Measurements from ENCODE around the gene TFAP2B. TPM values are rescaled to one million over a fixed set of nuclear protein-coding genes. Genes with fewer than 3 reads are reported as not detected.

TFAP2B gene
- not detected for total RNA-seq

- DNase-seq (ENCODE audit: low spot score), result no peak
Observed at GRCh38 chr6:50818673-50819072, at the start of gene TFAP2B. TSS of gene TFAP2B (plus strand) at chr6:50818871. CDS start at chr6:50818892, 21 bp downstream.

- DNase-seq (ENCODE audit: low spot score), result no peak
Observed at GRCh38 chr6:50778696-50779095, 40.0 kb upstream of the TFAP2B start.

GRCh38 chr6:50780382-50780781 lies 38.3 kb upstream of the TFAP2B start:
- DNase-seq (ENCODE audit: low spot score), result no peak

- DNase-seq (ENCODE audit: low spot score), result no peak
Observed at GRCh38 chr6:50785921-50786320, 32.8 kb upstream of the TFAP2B start.

- DNase-seq (ENCODE audit: low spot score), result peak; percentile 19
Observed at GRCh38 chr6:50791900-50792508, 26.7 kb upstream of the TFAP2B start.

- DNase-seq (ENCODE audit: low spot score), result no peak
Observed at GRCh38 chr6:50792771-50793170, 25.9 kb upstream of the TFAP2B start.

GRCh38 chr6:50795574-50795973 lies 23.1 kb upstream of the TFAP2B start:
- DNase-seq (ENCODE audit: low spot score), result no peak

- no peak for DNase-seq (ENCODE audit: low spot score)
Observed at GRCh38 chr6:50804283-50804682, 14.4 kb upstream of the TFAP2B start.

GRCh38 chr6:50807035-50807434 lies 11.6 kb upstream of the TFAP2B start:
- no peak for DNase-seq (ENCODE audit: low spot score)

GRCh38 chr6:50815436-50816114 lies 3.1 kb upstream of the TFAP2B start:
- DNase-seq (ENCODE audit: low spot score), result no peak

- peak; percentile 72 for DNase-seq (ENCODE audit: low spot score)
Observed at GRCh38 chr6:50816115-50816675, 2.5 kb upstream of the TFAP2B start.

GRCh38 chr6:50816947-50817645 lies 1.6 kb upstream of the TFAP2B start:
- no peak for DNase-seq (ENCODE audit: low spot score)

- DNase-seq (ENCODE audit: low spot score), result no peak
Observed at GRCh38 chr6:50817646-50817950, 1.1 kb upstream of the TFAP2B start.

- no peak for DNase-seq (ENCODE audit: low spot score)
Observed at GRCh38 chr6:50818020-50818419, 651 bp upstream of the TFAP2B start.

GRCh38 chr6:50819466-50819903 lies 814 bp downstream of the TFAP2B start:
- DNase-seq (ENCODE audit: low spot score), result no peak

- no peak for DNase-seq (ENCODE audit: low spot score)
Observed at GRCh38 chr6:50819904-50820868, 1.5 kb downstream of the TFAP2B start.

GRCh38 chr6:50820869-50821264 lies 2.2 kb downstream of the TFAP2B start:
- DNase-seq (ENCODE audit: low spot score), result no peak

- no peak for DNase-seq (ENCODE audit: low spot score)
Observed at GRCh38 chr6:50821441-50822077, 2.9 kb downstream of the TFAP2B start.

- no peak for DNase-seq (ENCODE audit: low spot score)
Observed at GRCh38 chr6:50822078-50822476, 3.4 kb downstream of the TFAP2B start.

- no peak for DNase-seq (ENCODE audit: low spot score)
Observed at GRCh38 chr6:50823094-50823920, 4.6 kb downstream of the TFAP2B start.
